ENCODE data around the gene FAM83C. TPM values are rescaled to one million over a fixed set of nuclear protein-coding genes. Genes with fewer than 3 reads are reported as not detected.
"Not testable (repeated sequence)": the region's sequence is repeated elsewhere in the genome, so short reads cannot be mapped to it uniquely, and the experiment has no call there.

FAM83C gene
- total RNA-seq, 2 experiments from 2014 or later = not detected

DNA sequence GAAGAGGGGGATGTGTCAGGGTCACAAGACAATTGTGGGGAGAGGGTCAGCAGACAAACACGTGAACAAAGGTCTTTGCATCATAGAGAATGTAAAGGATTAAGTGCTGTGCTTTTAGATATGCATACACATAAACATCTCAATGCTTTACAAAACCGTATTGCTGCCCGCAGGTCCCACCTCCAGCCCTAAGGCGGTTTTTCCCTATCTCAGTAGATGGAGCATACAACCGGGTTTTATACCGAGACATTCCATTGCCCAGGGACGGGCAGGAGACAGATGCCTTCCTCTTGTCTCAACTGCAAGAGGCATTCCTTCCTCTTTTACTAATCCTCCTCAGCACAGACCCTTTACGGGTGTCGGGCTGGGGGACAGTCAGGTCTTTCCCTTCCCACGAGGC is 29.9 kb downstream of the FAM83C start:
- intact Hi-C loops (cut with DNase I, micrococcal nuclease); DNase-seq; H3K4me1 Mint-ChIP-seq; H3K27ac Mint-ChIP-seq; H3K36me3 Mint-ChIP-seq (ENCODE audit: low read depth); H3K4me3 Mint-ChIP-seq; H3K27me3 Mint-ChIP-seq; POLR2A ChIA-PET; H3K9me3 Mint-ChIP-seq (ENCODE audit: low read depth); CTCF ChIA-PET; ATAC-seq: not testable (repeated sequence)

DNA sequence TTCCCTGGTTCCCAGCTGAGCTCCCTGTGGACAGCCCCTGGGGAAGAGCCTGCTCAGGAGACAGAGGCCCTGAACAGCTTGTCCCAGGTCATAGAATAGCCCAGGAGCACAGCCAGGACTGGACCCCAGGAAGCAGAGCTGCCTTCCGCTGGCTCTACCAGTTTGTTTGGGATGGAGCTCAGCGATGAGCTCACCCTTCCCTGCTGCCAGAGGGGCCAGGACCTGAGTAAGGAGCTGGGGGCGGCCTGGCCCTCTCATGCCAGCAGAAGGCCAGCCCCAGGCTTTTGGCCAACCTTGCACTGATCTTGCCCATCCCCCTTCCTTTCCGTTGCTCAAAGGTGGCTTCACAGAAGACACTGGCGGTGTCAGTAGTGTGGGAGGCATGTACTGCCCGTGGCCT is 31.8 kb downstream of the FAM83C start:
- Mint-ChIP-seq H3K27ac (no peak overlapping the region), H3K27me3 (no peaks in the 10 kb centered on the region), H3K9me3 (ENCODE audit: low read depth) (no peaks in the 10 kb centered on the region), H3K4me3 (no peak overlapping the region), H3K36me3 (ENCODE audit: low read depth) (peaks cover 2% of the 10 kb centered on the region), H3K4me1 (no peaks in the 10 kb centered on the region)
- intact Hi-C loops (cut with DNase I, micrococcal nuclease) = no loop called here
- DNase-seq (no peak), ATAC-seq (no peak)
- ChIA-PET POLR2A (no interaction called here), CTCF (no interaction called here)

DNA sequence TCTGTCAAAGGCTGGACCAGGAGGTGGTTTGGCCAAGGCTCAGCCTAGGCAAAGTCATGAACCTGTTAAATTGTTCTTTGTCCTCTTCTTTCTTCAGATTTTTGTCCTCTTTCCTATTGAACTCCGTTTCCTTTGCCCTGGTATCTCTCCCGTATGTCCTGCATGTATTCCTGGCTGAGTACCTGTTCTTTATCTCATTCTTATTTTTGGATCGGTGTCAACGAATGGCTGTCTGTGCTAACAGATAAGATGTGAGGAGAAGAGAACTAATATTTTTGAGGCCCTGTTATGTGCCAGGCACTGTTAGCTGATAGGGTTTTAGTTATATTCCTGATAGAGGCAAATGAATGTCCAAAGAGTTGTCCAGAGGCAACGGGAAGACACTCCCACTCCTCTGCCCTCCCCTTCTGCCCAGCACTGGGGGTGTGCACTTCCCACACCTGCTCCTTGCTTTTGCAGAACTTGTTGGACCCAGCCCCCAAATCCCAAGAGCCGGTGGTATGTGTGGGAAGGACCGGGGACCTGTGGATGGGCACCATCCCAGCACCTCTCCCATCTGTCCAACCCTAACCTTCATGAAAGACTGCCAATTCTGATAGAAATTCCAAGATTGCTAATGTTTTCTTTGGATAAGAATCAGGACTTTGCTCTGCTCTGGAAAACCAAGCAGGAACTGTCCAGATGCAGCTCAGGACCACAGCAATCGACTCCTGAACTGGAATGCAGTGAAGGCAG is 34.9 kb downstream of the FAM83C start:
- H3K27me3 Mint-ChIP-seq = no peaks in the 10 kb centered on the region
- DNase-seq (no peak), ATAC-seq (no peak)
- peaks cover 3% of the 10 kb centered on the region for H3K4me1 Mint-ChIP-seq
- intact Hi-C loops (cut with DNase I, micrococcal nuclease) = no loop called here
- no peaks in the 10 kb centered on the region for H3K9me3 Mint-ChIP-seq (ENCODE audit: low read depth)
- H3K27ac Mint-ChIP-seq = no peak overlapping the region
- no peaks in the 10 kb centered on the region for H3K36me3 Mint-ChIP-seq (ENCODE audit: low read depth)
- CTCF ChIA-PET = interaction anchor here (0.7 to 0.9 kb wide), 2 partner anchors 10 to 81 kb away, joined by 3 read pairs; no protein-coding TSS in a partner anchor
- POLR2A ChIA-PET = no interaction called here
- no peak overlapping the region for H3K4me3 Mint-ChIP-seq

DNA sequence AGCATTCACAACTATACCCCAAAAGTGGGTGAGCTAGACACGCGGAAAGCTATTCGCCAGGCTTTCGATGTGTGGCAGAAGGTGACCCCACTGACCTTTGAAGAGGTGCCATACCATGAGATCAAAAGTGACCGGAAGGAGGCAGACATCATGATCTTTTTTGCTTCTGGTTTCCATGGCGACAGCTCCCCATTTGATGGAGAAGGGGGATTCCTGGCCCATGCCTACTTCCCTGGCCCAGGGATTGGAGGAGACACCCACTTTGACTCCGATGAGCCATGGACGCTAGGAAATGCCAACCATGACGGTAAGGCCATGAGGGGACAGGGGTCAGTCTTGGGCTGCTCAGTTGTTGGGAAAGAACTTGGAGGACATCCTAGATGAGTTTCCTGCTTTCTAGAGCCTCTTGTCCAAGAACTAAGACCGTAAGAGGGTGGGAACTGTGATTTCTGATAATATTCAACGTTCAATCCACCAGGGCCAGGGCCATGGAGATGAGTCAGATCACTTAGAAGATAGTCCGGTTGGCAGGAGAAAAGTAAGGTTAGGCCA is 37.7 kb downstream of the FAM83C start:
- Mint-ChIP-seq H3K36me3 (ENCODE audit: low read depth) (no peaks in the 10 kb centered on the region), H3K27ac (no peak overlapping the region), H3K4me3 (no peak overlapping the region), H3K27me3 (no peaks in the 10 kb centered on the region), H3K9me3 (ENCODE audit: low read depth) (no peaks in the 10 kb centered on the region), H3K4me1 (peaks cover 13% of the 10 kb centered on the region)
- POLR2A ChIA-PET = no interaction called here
- CTCF ChIA-PET = no interaction called here
- intact Hi-C loops (cut with DNase I, micrococcal nuclease) = no loop called here
- no peak for ATAC-seq
- no peak for DNase-seq

DNA sequence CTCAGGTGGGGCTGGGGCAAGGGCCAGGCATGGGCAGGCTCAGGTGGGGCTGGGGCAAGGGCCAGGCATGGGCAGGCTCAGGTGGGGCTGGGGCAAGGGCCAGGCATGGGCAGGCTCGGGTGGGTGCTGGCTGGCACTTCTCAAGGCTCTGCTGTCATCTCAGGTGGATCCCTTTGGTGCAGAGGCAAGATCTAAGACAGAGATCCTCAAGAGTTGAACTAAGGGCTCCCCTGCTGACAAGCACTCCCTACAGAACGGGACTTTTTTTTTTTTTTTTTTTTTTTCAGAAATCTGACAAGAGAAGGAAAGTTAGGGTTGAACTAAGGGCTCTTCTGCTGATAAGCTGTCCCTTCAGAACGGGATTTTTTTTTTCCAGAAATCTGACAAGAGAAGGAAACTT is 39.2 kb downstream of the FAM83C start:
- Mint-ChIP-seq H3K4me1 (peaks cover 13% of the 10 kb centered on the region), H3K27ac (no peak overlapping the region), H3K4me3 (no peak overlapping the region), H3K9me3 (ENCODE audit: low read depth) (no peaks in the 10 kb centered on the region), H3K36me3 (ENCODE audit: low read depth) (no peaks in the 10 kb centered on the region), H3K27me3 (no peaks in the 10 kb centered on the region)
- POLR2A ChIA-PET = no interaction called here
- DNase-seq (no peak), ATAC-seq (no peak)
- intact Hi-C loops (cut with DNase I, micrococcal nuclease) = no loop called here
- CTCF ChIA-PET = no interaction called here

DNA sequence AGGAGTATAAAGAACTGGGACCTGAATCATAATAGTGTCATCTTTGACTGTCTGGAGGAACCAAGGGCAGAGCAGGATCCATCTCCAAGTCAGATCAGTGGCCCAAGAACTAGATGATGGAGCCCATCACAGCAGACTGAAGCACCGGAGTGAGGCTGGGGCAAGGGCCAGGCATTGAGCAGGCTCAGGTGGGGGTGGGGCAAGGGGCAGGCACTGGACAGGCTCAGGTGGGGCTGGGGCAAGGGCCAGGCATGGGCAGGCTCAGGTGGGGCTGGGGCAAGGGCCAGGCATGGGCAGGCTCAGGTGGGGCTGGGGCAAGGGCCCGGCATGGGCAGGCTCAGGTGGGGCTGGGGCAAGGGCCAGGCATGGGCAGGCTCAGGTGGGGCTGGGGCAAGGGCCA is 39.6 kb downstream of the FAM83C start:
- peaks cover 13% of the 10 kb centered on the region for H3K4me1 Mint-ChIP-seq
- DNase-seq; ATAC-seq; H3K36me3 Mint-ChIP-seq (ENCODE audit: low read depth); POLR2A ChIA-PET; H3K27me3 Mint-ChIP-seq; H3K9me3 Mint-ChIP-seq (ENCODE audit: low read depth); H3K4me3 Mint-ChIP-seq; intact Hi-C loops (cut with DNase I, micrococcal nuclease): not testable (repeated sequence)
- CTCF ChIA-PET = interaction anchor here (0.9 kb wide), 1 partner anchor 251 kb away, joined by 3 read pairs; no protein-coding TSS in a partner anchor
- peak overlapping the region; percentile 75 for H3K27ac Mint-ChIP-seq

DNA sequence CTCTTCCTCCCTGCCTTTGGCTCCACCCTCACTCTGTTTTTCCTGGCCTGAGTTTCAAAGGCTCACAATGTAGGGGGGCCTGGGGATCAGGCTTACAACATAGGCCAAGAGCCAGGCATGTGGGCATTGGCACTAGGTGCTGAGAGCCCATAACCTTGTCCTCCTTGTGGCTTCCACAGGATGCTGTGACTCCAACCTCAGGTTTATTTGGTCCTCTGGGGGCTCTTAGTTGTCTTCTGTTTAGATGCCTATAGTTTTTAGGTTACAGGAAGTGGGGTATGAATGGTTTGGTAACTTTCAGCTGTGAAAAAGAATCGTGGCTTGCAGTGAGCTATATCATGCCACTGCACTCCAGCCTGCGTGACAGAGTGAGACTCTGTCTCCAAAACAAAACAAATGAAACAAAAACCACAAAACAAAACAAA is 40.2 kb downstream of the FAM83C start:
- Mint-ChIP-seq H3K36me3 (ENCODE audit: low read depth) (no peaks in the 10 kb centered on the region), H3K27me3 (no peaks in the 10 kb centered on the region), H3K4me1 (peaks cover 13% of the 10 kb centered on the region), H3K27ac (peak overlapping the region; percentile 75), H3K9me3 (ENCODE audit: low read depth) (no peaks in the 10 kb centered on the region), H3K4me3 (no peak overlapping the region)
- intact Hi-C loops (cut with DNase I, micrococcal nuclease) = no loop called here
- CTCF ChIA-PET = interaction anchor here (0.6 to 0.9 kb wide), 3 partner anchors 42 to 715 kb away, joined by 3 read pairs; no protein-coding TSS in a partner anchor
- peak; percentile 27 for DNase-seq
- POLR2A ChIA-PET = no interaction called here
- peak; percentile 95 for ATAC-seq

DNA sequence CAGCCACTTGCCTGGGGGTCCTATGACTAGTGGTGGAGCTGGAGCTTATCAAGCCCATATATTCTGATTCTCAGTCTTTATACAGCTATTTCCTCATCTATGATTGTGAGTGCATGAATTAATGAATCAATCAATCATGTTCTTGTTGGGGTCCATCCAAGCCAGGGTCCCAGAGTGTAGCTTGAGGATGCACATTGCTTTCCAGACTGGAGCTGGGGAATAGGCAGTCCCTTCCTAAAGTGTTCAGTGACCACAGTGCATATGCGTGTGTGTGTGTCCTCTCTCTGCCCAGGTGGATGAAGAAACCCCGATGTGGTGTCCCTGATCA is 40.6 kb downstream of the FAM83C start:
- DNase-seq = no peak
- no peaks in the 10 kb centered on the region for H3K9me3 Mint-ChIP-seq (ENCODE audit: low read depth)
- POLR2A ChIA-PET = interaction anchor here (0.7 kb wide), 1 partner anchor 46 kb away, joined by 3 read pairs; no protein-coding TSS in a partner anchor
- no peak for ATAC-seq
- no peak overlapping the region for H3K4me3 Mint-ChIP-seq
- no peaks in the 10 kb centered on the region for H3K27me3 Mint-ChIP-seq
- intact Hi-C loops (cut with DNase I, micrococcal nuclease) = no loop called here
- no peaks in the 10 kb centered on the region for H3K36me3 Mint-ChIP-seq (ENCODE audit: low read depth)
- H3K27ac Mint-ChIP-seq = peak overlapping the region; percentile 75
- peaks cover 13% of the 10 kb centered on the region for H3K4me1 Mint-ChIP-seq
- CTCF ChIA-PET = interaction anchor here (0.6 to 0.9 kb wide), 2 partner anchors 42 to 714 kb away, joined by 3 read pairs; no protein-coding TSS in a partner anchor

DNA sequence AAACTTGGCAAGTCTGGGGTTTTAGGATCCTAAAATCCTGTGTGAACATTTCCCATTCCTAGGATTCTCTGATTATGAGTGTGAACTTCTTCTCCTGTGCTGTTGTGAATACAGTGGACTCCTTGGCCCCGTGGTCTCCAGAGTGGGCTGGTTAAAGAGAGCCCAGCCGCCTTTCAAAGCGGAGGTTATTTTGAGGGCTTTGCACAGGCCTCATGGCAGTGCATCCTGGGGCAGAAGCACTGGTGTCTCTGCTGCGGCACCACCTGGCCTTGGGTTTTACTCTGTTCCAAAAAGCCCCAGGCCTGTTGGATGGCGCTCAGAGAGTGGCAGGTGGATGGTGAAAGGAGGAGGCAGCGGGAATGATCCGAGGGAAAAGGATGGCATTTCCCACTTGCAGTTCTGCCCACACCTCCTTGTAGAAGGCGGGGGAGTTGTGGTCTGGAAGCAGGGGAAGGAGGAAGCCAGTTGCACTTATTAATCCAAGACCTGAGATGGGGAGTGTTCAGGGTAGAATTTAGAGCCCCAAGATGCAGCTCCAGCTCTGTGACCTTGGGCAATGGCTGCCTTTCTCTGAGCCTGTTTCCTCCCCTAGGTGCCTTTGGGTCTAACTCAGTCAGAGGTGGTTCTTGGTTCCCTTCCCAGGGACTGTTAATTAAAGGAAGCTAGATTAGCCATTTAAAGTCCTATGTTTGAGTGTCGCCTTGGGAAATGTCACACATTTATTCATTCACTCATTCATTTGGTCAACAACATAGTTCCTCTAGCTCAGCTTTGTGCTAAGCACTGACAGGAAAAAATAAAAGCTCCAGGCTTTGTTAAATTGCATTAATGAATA is 43.4 kb downstream of the FAM83C start:
- intact Hi-C loops (cut with DNase I, micrococcal nuclease) = no loop called here
- Mint-ChIP-seq H3K4me3 (no peak overlapping the region), H3K4me1 (peaks cover 13% of the 10 kb centered on the region), H3K36me3 (ENCODE audit: low read depth) (no peaks in the 10 kb centered on the region), H3K27me3 (no peaks in the 10 kb centered on the region), H3K9me3 (ENCODE audit: low read depth) (no peaks in the 10 kb centered on the region), H3K27ac (no peak overlapping the region)
- no peak for DNase-seq
- POLR2A ChIA-PET = no interaction called here
- ATAC-seq = no peak
- CTCF ChIA-PET = interaction anchor here (1.7 kb wide), 1 partner anchor 20 kb away, joined by 5 read pairs; no protein-coding TSS in a partner anchor

DNA sequence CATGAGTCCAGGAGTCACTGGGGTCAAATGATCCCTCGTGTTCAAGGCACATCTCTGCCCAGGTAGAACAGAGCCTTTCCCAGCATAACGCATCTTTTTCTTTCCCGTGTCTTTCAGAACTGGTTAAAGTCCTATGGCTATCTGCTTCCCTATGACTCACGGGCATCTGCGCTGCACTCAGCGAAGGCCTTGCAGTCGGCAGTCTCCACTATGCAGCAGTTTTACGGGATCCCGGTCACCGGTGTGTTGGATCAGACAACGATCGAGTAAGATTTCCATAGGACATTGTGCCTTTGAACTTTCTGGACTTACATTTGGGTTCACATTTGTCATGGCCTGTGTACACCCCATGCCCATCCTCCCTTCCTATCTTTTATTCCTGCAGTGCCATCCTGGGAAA is 45.5 kb downstream of the FAM83C start:
- H3K36me3 Mint-ChIP-seq (ENCODE audit: low read depth) = no peaks in the 10 kb centered on the region
- no peak overlapping the region for H3K4me3 Mint-ChIP-seq
- no peak overlapping the region for H3K27ac Mint-ChIP-seq
- DNase-seq (no peak), ATAC-seq (no peak)
- POLR2A ChIA-PET = no interaction called here
- intact Hi-C loops (cut with DNase I, micrococcal nuclease) = no loop called here
- CTCF ChIA-PET = interaction anchor here (0.5 to 0.7 kb wide), 2 partner anchors 414 to 991 kb away, joined by 3 to 4 read pairs; no protein-coding TSS in a partner anchor
- no peaks in the 10 kb centered on the region for H3K27me3 Mint-ChIP-seq
- peaks cover 5% of the 10 kb centered on the region for H3K4me1 Mint-ChIP-seq
- no peaks in the 10 kb centered on the region for H3K9me3 Mint-ChIP-seq (ENCODE audit: low read depth)

DNA sequence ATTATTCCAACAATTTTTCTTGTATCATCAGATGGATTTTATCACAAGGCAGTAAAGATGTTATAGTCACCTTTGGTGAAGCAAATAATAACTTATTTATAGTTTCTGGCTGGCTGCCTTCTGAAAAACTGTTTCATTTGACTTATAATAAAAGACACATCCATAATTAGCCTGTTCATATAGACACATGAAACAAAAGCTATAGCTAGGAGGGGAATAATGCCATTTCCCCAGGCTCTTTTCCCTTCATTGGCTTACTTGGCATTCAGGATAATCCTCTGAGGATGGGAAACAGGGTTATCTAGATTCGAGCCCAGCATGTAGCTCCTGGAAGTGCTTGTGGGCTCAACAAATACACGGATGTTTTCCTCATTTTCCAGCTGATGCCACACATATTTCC is 48.2 kb downstream of the FAM83C start:
- POLR2A ChIA-PET = no interaction called here
- intact Hi-C loops (cut with DNase I, micrococcal nuclease) = no loop called here

More for the DNA sequence above, 48.2 kb downstream of the FAM83C start:
- CTCF ChIA-PET = interaction anchor here (0.5 kb wide), 1 partner anchor 670 kb away, joined by 3 read pairs; no protein-coding TSS in a partner anchor
- no peaks in the 10 kb centered on the region for H3K9me3 Mint-ChIP-seq (ENCODE audit: low read depth)
- H3K4me3 Mint-ChIP-seq = no peak overlapping the region
- no peaks in the 10 kb centered on the region for H3K36me3 Mint-ChIP-seq (ENCODE audit: low read depth)
- H3K27ac Mint-ChIP-seq = no peak overlapping the region
- no peaks in the 10 kb centered on the region for H3K4me1 Mint-ChIP-seq
- no peak for DNase-seq
- no peaks in the 10 kb centered on the region for H3K27me3 Mint-ChIP-seq
- no peak for ATAC-seq

All from activated CD4-positive, alpha-beta T cell treated with anti-CD3 and anti-CD28 coated beads for 36 hours (primary cell).